Neutrophil (primary cell): ENCODE measurements around the gene DNAH9.

Source experiments
- H3K27ac ChIP-seq: fragments of 200-600 bp; sonication (generic); 2 replicates; pipeline ENCODE4 v1.5.1; 2016; ENCODE audit warnings: mild to moderate bottlenecking, moderate library complexity
- H3K27me3 ChIP-seq: fragments of 200-600 bp; sonication (generic); 2 replicates; pipeline ENCODE4 v1.6.0; 2016; ENCODE audit warnings: mild to moderate bottlenecking
- H3K36me3 ChIP-seq: fragments of 200-600 bp; sonication (generic); 2 replicates; pipeline ENCODE4 v1.5.1; 2017
- H3K4me1 ChIP-seq, 2 experiments: fragments of 200-600 bp in 1 of 2; sonication (generic) in 1 of 2; 1 replicate in 1 of 2; 2 replicates in 1 of 2; pipeline versions ENCODE4 v1.5.1 to v1.6.1; 2013 to 2016; ENCODE audit warnings: low read depth in 1 of 2, low read length in 1 of 2, mild to moderate bottlenecking in 1 of 2, moderate library complexity in 1 of 2; ENCODE audit not compliant: control insufficient read depth in 1 of 2, insufficient read depth in 1 of 2
- H3K4me3 ChIP-seq, 2 experiments: fragments of 200-600 bp in 1 of 2; sonication (generic) in 1 of 2; 1 replicate in 1 of 2; 2 replicates in 1 of 2; pipeline ENCODE4 v1.5.1; 2013 to 2016; ENCODE audit warnings: low read depth in 1 of 2, low read length in 1 of 2, mild to moderate bottlenecking in 1 of 2, moderate library complexity in 1 of 2
- H3K9me3 ChIP-seq: fragments of 200-600 bp; sonication (generic); 2 replicates; pipeline ENCODE4 v1.5.1; 2016
- TF ChIP-seq, protein P1 (sequence below): fragments of 200-600 bp; sonication (generic); IDR thresholded peaks from 2 replicates; pipeline ENCODE4 v1.5.1; 2016; ENCODE audit warnings: antibody characterized with exemption

The DNAH9 gene

DNA sequence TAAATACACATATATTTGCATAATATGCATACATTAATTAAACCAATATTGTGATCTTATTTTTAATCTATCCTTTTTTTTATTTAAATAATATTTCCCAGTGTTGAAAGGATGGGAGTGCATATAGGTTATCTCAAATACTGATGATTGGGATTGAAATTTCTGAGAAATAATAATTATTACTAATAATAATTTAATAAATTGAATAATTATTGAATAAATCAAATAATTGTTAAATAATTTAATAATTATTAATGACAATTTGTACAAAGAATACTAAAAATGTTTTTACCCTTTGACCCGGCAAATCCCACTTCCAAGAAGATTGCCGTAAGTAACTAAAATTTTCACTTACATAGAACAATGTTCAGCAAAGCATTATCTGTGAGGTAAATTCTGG is 250.1 kb downstream of the DNAH9 start:
- H3K4me3 ChIP-seq = no peak overlapping the region
- H3K27ac ChIP-seq = no peak overlapping the region
- H3K27me3 ChIP-seq = no peaks in the 10 kb centered on the region
- H3K36me3 ChIP-seq = no peaks in the 10 kb centered on the region
- no peaks in the 10 kb centered on the region for H3K4me1 ChIP-seq
- no peaks in the 10 kb centered on the region for H3K9me3 ChIP-seq
- TF ChIP-seq, protein P1, sequence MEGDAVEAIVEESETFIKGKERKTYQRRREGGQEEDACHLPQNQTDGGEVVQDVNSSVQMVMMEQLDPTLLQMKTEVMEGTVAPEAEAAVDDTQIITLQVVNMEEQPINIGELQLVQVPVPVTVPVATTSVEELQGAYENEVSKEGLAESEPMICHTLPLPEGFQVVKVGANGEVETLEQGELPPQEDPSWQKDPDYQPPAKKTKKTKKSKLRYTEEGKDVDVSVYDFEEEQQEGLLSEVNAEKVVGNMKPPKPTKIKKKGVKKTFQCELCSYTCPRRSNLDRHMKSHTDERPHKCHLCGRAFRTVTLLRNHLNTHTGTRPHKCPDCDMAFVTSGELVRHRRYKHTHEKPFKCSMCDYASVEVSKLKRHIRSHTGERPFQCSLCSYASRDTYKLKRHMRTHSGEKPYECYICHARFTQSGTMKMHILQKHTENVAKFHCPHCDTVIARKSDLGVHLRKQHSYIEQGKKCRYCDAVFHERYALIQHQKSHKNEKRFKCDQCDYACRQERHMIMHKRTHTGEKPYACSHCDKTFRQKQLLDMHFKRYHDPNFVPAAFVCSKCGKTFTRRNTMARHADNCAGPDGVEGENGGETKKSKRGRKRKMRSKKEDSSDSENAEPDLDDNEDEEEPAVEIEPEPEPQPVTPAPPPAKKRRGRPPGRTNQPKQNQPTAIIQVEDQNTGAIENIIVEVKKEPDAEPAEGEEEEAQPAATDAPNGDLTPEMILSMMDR = no peak

DNA sequence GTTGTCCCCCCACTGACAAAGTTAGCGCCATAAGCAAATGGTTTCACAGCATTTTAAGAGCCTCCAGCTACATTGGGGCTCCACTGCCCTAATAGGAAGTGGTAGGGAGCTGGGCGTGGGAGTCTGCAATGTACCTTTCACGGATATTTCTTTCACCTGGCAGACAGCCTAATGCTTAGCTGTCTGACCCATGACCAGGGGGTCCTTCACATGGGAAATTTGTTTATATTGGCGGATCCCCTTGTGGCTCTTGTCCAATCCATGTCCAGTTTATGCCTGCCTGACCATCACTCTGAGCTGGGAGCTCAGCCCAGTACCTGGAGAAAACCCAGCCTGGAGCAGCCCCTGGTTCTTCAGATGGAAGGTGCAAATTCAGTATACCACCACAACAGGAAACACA is 254.0 kb downstream of the DNAH9 start:
- H3K9me3 ChIP-seq = no peaks in the 10 kb centered on the region
- no peak overlapping the region for H3K4me3 ChIP-seq
- no peaks in the 10 kb centered on the region for H3K36me3 ChIP-seq
- no peaks in the 10 kb centered on the region for H3K4me1 ChIP-seq
- H3K27me3 ChIP-seq = no peaks in the 10 kb centered on the region
- TF ChIP-seq, protein P1 = no peak
- no peak overlapping the region for H3K27ac ChIP-seq

DNA sequence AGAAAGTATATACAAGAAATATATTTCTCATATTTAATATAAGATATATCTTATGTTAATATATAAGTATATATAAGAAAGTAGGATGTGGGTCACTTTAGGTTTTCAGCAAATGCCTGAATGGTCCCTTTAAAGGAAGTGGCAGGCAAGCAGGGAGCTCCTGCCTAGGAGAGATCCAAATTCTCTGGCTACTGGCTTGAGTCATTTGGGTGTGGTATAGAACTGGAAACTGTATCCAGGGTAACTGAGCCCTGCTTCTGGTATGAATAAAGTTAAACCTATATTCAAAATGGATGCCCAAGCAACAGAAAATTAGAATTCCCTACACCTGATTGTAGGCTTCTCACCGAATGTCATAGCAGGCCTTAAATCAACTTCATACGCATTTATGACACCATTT is 254.6 kb downstream of the DNAH9 start:
- Histone ChIP-seq H3K9me3 (no peaks in the 10 kb centered on the region), H3K4me1 (no peaks in the 10 kb centered on the region), H3K27me3 (no peaks in the 10 kb centered on the region), H3K27ac (no peak overlapping the region), H3K36me3 (no peaks in the 10 kb centered on the region), H3K4me3 (no peak overlapping the region)
- TF ChIP-seq, protein P1 = no peak

DNA sequence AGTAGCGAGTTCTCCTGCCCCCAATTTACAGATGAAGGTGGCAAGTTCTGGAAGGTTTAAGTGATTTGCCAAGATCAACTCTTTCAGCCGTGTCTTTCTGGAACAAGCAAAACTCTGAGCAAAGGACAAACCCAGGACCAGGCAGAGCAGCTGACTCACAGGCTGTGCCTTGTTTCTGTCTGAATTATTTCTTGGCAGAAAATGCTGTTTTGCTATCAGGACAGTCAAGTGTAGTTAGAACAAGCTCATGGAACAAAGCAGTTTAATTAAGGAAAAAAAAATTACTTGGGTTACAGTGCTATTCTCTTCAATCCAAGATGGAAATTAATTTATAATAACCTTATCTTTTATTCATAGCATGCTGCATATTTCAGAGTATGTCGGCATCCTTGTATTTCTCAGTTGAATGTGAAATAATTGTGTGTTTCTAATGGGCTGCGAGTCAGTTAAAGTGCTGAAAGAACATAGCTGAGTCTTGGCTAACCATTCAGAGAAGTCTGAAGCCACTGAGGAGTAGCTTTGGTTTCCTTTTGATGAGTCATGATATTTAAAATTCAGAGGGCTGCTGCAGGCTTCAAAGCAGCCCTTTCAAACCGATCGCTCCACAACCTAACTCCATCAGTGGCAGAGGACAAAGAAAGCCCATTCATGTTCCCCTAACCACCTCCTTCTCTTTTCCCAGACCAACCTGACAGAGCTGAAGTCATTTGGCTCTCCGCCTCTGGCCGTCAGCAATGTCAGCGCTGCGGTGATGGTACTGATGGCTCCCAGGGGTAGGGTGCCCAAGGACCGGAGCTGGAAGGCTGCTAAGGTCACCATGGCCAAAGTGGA is 255.3 kb downstream of the DNAH9 start:
- H3K4me1 ChIP-seq = no peaks in the 10 kb centered on the region
- no peaks in the 10 kb centered on the region for H3K9me3 ChIP-seq
- H3K36me3 ChIP-seq = no peaks in the 10 kb centered on the region
- TF ChIP-seq, protein P1 = no peak
- no peaks in the 10 kb centered on the region for H3K27me3 ChIP-seq
- no peak overlapping the region for H3K27ac ChIP-seq
- no peak overlapping the region for H3K4me3 ChIP-seq

DNA sequence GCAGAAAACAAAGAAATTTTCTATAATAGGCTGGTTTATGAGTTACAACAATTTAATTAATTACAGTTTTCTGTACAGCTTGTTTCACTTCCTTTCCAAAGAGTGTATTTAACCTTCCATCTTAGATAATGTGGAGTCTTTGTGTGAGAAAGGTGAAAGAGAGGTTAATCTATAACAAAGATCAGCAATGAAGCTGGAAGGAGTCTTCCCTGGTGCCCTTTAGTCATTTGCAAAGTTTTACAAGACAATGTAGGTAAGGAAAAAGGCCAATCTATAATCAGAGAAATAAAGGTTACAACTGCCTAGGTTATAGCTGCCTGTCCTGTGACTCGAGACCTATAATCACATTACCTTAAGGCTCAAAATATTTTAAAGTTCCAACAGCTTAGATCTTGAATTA is 257.0 kb downstream of the DNAH9 start:
- H3K27me3 ChIP-seq = no peaks in the 10 kb centered on the region
- H3K27ac ChIP-seq = no peak overlapping the region
- H3K4me3 ChIP-seq = no peak overlapping the region
- H3K4me1 ChIP-seq = no peaks in the 10 kb centered on the region
- TF ChIP-seq, protein P1 = no peak
- H3K9me3 ChIP-seq = no peaks in the 10 kb centered on the region
- no peaks in the 10 kb centered on the region for H3K36me3 ChIP-seq
